GM12878 (cell line): ENCODE results near the gene ELF2. TPM values are rescaled to one million over a fixed set of nuclear protein-coding genes. Genes with fewer than 3 reads are reported as not detected.

Experiments
- ASH2L ChIP-seq: fragments of 300-600, 200-600 bp; sonication (generic); IDR thresholded peaks from 2 replicates; pipeline ENCODE4 v1.6.1; 2017; ENCODE audit warnings: low read depth, mild to moderate bottlenecking, borderline replicate concordance
- ATF2 ChIP-seq: IDR thresholded peaks from 2 replicates; pipeline ENCODE4 v1.6.1; 2012; ENCODE audit warnings: low read length, inconsistent platforms
- CREM ChIP-seq: IDR thresholded peaks from 2 replicates; pipeline ENCODE4 v1.6.1; 2014; ENCODE audit warnings: antibody characterized with exemption, low read depth
- IKZF1 ChIP-seq: fragments of 450-650 bp; conservative IDR thresholded peaks from 2 replicates; pipeline ENCODE4 v1.6.1; 2017; ENCODE audit warnings: antibody characterized with exemption, mild to moderate bottlenecking
- MAX ChIP-seq: IDR thresholded peaks from 2 replicates; pipeline ENCODE4 v1.6.1; 2012; ENCODE audit warnings: low read depth, low read length, improper control_type of control experiment
- PML ChIP-seq: IDR thresholded peaks from 2 replicates; pipeline ENCODE4 v1.6.1; 2012; ENCODE audit warnings: low read length, inconsistent platforms
- POU2F2 ChIP-seq: IDR thresholded peaks from 3 replicates; pipeline ENCODE4 v1.6.1; 2011; ENCODE audit warnings: low read depth, mild to moderate bottlenecking, low read length, borderline replicate concordance
- PRDM15 ChIP-seq: fragments of 450-650 bp; formaldehyde crosslinking; IDR thresholded peaks from 2 replicates; pipeline ENCODE4 v1.4.0; 2020; ENCODE audit warnings: mild to moderate bottlenecking, moderate library complexity
- RUNX3 ChIP-seq: IDR thresholded peaks from 2 replicates; pipeline ENCODE4 v1.6.1; 2012; ENCODE audit warnings: low read length, inconsistent platforms
- SIN3A ChIP-seq: IDR thresholded peaks from 2 replicates; pipeline ENCODE4 v1.6.1; 2012; ENCODE audit warnings: low read depth, low read length, improper control_type of control experiment
- SMAD1 ChIP-seq: fragments of 450-650 bp; IDR thresholded peaks from 2 replicates; pipeline ENCODE4 v1.6.1; 2018; ENCODE audit warnings: mild to moderate bottlenecking, low read depth; ENCODE audit not compliant: partially characterized antibody
- SUPT20H ChIP-seq: IDR thresholded peaks from 2 replicates; pipeline ENCODE4 v1.6.1; 2011; ENCODE audit warnings: low read depth, mild to moderate bottlenecking, low read length, moderate library complexity, borderline replicate concordance; ENCODE audit not compliant: control insufficient read depth
- YBX1 ChIP-seq: fragments of 450-650 bp; IDR thresholded peaks from 2 replicates; pipeline ENCODE4 v1.6.1; 2016; ENCODE audit warnings: antibody characterized with exemption
- ZNF207 ChIP-seq: fragments of 450-650 bp; IDR thresholded peaks from 2 replicates; pipeline ENCODE4 v1.6.1; 2014; ENCODE audit warnings: antibody characterized with exemption, mild to moderate bottlenecking, borderline replicate concordance
- polyA plus RNA-seq, 11 experiments: library from polyadenylated mRNA; depleted of rRNA in 4 of 11; unstranded in 6 of 11; stranded (reverse) in 5 of 11; fragments of >200 nt; fragmentation: Nextera tagmentation in 4 of 11; fragmentation: Illumina TruSeq in 1 of 11; extraction: Ambion mirVana in 4 of 11; extraction: Trizol in 1 of 11; gene quantifications; 1 replicate in 1 of 11; 2 replicates in 10 of 11; pipeline versions ENCODE4 v1.2.1 to v1.2.3, GENCODE V29; 2011 to 2016; ENCODE audit warnings: inconsistent platforms in 2 of 11, missing spikeins in 2 of 11, low read depth in 1 of 11
- total RNA-seq, 4 experiments: library from RNA; depleted of rRNA in 3 of 4; stranded (reverse); fragments of >200 nt in 3 of 4; fragmentation: Illumina TruSeq in 1 of 4; extraction: Trizol in 1 of 4; gene quantifications; 2 replicates each; pipeline versions ENCODE4 v1.2.1 to v1.2.3, GENCODE V29; 2013 to 2021
- TF ChIP-seq, protein P1 (sequence below): fragments of 450-650 bp; IDR thresholded peaks from 2 replicates; pipeline ENCODE4 v1.6.1; 2017; ENCODE audit warnings: mild to moderate bottlenecking, low read depth, inconsistent platforms; ENCODE audit not compliant: poor library complexity, severe bottlenecking
- TF ChIP-seq, protein P2 (sequence below): fragments of 450-650 bp; IDR thresholded peaks from 2 replicates; pipeline ENCODE4 v1.6.1; 2017; ENCODE audit warnings: mild to moderate bottlenecking, moderate library complexity

ELF2 gene
- total and polyA plus RNA-seq, 10 of the 15 experiments (the other 5 are each of a cell fraction or from before 2014, with no cell fraction given) = 10.5 to 30.1 (median 20.5) TPM

- TF ChIP-seq SIN3A (peak; percentile 30), ZNF207 (no peak), IKZF1 (peak; percentile 84), RUNX3 (peak; percentile 24; the same call in 1 of the 2 replicates), PML (peak; percentile 69; the same call in 1 of the 2 replicates), ASH2L (0 out of 2 replicates have a peak, but pooled peaks have one; percentile 55), POU2F2 (0 out of 3 replicates have a peak, but pooled peaks have one; percentile 33), CREM (peak; percentile 79), PRDM15 (CRISPR knock-in tag) (no peak), MAX (no peak), YBX1 (no peak), ATF2 (no peak), SMAD1 (no peak), SUPT20H (no peak)
- TF ChIP-seq, protein P1, sequence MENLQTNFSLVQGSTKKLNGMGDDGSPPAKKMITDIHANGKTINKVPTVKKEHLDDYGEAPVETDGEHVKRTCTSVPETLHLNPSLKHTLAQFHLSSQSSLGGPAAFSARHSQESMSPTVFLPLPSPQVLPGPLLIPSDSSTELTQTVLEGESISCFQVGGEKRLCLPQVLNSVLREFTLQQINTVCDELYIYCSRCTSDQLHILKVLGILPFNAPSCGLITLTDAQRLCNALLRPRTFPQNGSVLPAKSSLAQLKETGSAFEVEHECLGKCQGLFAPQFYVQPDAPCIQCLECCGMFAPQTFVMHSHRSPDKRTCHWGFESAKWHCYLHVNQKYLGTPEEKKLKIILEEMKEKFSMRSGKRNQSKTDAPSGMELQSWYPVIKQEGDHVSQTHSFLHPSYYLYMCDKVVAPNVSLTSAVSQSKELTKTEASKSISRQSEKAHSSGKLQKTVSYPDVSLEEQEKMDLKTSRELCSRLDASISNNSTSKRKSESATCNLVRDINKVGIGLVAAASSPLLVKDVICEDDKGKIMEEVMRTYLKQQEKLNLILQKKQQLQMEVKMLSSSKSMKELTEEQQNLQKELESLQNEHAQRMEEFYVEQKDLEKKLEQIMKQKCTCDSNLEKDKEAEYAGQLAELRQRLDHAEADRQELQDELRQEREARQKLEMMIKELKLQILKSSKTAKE = no peak
- TF ChIP-seq, protein P2, sequence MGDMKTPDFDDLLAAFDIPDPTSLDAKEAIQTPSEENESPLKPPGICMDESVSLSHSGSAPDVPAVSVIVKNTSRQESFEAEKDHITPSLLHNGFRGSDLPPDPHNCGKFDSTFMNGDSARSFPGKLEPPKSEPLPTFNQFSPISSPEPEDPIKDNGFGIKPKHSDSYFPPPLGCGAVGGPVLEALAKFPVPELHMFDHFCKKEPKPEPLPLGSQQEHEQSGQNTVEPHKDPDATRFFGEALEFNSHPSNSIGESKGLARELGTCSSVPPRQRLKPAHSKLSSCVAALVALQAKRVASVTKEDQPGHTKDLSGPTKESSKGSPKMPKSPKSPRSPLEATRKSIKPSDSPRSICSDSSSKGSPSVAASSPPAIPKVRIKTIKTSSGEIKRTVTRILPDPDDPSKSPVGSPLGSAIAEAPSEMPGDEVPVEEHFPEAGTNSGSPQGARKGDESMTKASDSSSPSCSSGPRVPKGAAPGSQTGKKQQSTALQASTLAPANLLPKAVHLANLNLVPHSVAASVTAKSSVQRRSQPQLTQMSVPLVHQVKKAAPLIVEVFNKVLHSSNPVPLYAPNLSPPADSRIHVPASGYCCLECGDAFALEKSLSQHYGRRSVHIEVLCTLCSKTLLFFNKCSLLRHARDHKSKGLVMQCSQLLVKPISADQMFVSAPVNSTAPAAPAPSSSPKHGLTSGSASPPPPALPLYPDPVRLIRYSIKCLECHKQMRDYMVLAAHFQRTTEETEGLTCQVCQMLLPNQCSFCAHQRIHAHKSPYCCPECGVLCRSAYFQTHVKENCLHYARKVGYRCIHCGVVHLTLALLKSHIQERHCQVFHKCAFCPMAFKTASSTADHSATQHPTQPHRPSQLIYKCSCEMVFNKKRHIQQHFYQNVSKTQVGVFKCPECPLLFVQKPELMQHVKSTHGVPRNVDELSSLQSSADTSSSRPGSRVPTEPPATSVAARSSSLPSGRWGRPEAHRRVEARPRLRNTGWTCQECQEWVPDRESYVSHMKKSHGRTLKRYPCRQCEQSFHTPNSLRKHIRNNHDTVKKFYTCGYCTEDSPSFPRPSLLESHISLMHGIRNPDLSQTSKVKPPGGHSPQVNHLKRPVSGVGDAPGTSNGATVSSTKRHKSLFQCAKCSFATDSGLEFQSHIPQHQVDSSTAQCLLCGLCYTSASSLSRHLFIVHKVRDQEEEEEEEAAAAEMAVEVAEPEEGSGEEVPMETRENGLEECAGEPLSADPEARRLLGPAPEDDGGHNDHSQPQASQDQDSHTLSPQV = no peak
Measured at GRCh38 chr4:139083956-139084803, 92.8 kb downstream of the ELF2 start (continued).
